Fibroblast of skin of right biceps (primary cell): ENCODE measurements around the gene SNURF.
"Not testable (repeated sequence)": the region's sequence is repeated elsewhere in the genome, so short reads cannot be mapped to it uniquely, and the experiment has no call there.

ENCODE experiments used
- DNase-seq: peaks from one replicate; pipeline ENCODE4 v3.0.0-alpha.2; 2013

Gene SNURF, protein sequence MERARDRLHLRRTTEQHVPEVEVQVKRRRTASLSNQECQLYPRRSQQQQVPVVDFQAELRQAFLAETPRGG

DNA sequence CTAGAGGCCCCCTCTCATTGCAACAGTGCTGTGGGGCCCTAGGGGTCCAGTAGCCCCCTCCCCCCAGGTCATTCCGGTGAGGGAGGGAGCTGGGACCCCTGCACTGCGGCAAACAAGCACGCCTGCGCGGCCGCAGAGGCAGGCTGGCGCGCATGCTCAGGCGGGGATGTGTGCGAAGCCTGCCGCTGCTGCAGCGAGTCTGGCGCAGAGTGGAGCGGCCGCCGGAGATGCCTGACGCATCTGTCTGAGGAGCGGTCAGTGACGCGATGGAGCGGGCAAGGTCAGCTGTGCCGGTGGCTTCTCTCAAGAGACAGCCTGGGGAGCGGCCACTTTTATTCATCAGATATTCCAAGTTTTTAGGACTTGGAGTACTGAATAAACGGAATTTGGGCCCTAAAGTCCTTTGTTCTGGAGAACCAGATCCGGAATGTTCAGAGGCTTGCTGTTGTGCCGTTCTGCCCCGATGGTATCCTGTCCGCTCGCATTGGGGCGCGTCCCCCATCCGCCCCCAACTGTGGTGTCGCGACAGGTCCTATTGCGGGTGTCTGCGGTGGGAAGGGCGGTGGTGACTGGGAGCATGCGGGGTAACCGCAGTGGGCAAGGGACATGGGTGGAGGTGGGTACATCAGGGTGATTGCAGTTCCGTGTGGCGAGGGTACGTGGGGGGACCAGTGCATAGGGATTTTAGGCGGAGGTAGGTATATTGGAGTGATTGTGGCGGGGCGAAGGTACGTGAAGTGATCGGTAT lies at the start of gene SNURF, which contains the start of gene SNRPN:
Gene SNURF, plus strand, starts transcription at position 205 of the 748 bp plus-strand sequence. Its CDS starts 62 bp downstream, at position 267.
Gene SNRPN, plus strand, starts transcription at position 205 of the 748 bp plus-strand sequence. CDS start 19,467 bp downstream, outside the sequence.
- peak; percentile 66 for DNase-seq

DNA sequence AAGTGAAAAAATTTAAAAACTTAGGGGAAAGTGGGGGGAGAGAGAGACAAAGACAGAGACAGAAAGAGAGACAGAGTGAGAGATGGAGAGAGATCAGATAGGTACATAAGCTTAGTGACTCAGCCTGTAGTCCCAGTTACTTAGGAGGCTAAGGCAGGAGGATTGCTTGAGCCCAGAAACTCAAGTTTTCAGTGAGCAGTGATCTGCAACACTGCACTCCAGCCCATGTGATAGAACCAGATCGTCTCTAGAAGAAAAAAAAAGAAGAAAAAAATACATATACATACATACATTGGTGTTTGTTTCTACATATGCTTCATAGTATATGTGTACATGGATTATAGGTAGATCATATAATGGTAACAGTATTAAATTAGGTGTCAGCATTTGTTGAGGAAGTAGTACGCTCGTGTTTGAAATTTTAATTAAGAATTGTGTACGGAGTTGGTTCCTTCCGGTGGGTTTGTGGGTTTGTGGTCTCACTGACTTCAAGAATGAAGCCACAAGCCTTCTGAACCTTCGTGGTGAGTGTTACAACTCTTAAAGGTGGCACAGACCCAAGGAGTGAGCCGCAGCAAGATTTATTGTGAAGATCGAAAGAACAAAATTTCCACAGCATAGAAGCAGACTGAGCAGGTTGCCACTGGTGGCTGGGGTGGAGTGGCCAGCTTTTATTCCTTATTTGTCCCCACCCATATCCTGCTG lies 38.3 kb upstream of the SNURF start:
- no peak for DNase-seq

DNA sequence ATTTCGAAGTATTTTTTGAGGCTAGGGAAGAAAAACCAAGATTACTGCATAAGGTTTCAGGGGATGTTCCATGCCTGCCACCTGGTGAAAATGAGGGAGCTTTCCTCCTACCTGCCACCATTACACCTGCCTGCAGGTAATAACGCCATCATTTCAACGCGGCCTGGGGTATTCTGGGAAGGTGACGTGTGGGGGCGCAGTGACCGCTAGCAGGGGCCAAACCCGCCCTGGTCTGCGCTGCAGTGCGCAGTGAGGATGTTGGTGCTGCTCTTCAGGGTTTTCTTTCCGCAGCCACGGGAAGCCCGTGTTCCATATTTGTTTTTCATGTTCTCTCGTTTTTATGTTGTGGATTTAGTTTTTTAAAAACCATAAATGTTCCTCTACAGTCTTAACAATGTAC lies 37.4 kb upstream of the SNURF start:
- no peak for DNase-seq

DNA sequence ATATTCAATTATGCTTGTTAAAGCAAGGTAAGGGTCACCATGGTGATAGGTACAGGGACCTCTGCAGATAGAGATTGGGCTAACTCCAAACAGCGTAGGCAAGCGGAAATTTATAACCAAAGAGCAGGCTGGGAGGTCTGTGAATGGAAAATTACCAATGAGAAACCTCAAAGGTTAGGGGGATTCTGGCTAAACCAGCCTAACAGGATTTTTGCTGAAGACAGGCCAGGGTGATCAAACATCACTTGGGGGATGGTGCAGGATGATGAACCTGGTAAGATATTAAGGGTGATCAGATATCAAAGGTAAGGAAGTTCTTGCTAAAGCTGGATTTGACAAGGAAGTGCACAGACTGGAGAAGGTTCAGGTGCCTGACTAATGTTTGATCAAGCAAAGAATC lies 35.3 kb upstream of the SNURF start:
- DNase-seq: no peak

DNA sequence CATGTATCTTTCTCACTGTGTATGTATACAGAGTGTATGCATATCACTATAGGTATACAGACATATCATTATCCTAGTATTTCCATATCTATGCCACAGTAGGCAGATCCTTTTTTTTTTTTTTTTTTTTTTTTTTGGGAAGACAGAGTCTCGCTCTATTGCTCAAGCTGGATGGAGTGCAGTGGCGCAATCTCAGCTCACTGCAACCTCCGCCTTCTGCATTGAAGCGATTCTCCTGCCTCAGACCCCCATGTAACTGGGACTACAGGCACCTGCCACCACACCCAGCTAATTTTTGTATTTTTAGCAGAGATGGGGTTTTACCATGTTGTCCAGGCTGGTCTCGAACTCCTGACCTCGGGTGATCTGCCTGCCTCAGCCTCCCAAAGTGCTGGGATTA lies 32.0 kb upstream of the SNURF start:
- DNase-seq: not testable (repeated sequence)

DNA sequence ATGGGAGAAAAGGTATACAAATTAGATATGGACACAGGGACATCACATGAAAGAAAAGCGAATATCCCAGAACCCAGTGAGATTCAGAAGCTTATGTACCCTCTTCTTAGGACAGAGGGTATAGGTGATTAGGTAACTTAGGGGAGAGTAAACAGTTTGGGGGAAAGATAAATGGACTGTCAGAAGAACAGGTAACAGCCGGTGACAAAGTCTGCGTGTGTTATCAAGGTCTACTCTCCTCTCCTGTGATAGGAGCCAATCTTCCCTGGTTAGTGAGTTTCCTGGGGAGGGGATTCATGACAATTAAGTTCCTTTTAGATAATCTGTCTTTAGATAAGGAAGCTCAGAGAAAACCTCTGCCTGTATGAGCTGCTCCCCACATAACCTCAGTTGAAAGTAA lies 30.6 kb upstream of the SNURF start:
- no peak for DNase-seq

DNA sequence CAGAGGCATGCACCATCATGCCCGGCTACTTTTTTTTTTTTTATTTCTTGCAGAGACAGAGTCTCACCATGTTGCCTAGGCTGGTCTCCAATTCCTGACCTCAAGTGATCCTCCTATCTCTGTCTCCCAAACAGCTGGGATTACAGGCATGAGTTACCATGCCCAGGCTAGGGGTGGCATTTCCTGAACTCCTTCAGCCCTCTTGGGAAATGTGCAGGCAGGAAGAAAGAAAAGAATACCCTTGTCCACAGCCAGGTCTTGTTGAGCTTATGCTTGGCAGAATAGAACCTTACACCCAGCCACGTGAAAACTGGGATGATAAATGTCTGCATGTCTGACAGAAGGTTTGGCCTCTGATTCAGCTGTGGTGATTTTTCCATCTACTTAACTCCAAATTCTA lies 30.2 kb upstream of the SNURF start:
- no peak for DNase-seq

DNA sequence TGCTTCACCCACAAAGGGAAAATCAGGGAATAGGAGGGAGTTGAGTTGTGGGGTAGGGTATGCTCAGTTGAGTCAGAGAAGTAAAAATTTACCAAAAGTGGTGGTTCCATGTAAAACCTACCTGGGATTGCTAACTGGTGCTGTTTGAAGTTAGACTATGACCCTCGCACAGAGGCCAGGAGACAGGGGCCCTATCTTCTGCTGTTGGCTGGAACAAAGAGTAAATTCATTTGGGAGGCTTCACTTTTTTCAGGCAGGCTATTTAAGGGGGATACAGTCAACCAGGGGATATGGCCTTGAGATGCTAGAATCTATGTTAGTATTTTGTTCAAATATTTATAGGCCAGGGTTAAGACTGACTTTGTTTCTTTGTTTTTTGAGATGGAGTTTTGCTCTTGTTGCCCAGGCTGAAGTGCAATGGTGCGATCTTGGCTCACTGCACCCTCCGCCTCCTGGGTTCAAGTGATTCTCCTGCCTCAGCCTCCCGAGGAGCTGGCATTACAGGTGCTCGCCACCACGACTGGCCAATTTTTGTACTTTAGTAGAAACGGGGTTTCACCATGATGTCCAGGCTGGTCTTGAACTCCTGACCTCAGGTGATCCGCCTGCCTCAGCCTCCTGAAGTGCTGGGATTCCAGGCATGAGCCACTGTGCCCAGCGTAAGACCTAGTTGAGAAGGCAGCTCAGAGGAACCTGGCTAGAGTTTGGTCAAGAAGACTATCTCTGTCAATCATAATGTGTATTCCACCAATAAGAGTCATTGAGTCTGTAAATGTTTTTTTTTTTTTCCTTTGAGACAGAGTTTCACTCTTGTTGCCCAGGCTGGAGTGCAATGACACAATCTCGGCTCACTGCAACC lies 22.7 kb upstream of the SNURF start:
- not testable (repeated sequence) for DNase-seq

DNA sequence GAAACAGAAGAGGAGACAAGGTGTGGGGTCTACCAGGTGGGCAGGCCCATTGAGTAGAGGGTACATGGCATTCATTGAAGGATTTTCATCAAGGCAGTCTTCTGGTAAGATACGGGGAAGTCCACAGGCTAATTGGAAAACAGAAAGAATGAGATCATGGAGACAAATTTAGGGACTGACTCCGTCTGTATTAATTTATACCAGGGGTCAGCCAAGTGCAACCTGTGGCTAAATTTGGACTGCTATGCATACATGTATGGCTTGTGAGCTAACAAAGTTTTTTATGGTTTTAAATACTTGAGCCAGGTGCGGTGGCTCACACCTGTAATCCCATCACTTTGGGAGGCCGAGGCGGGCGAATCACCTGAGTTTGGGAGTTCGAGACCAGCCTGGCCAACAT lies 21.1 kb upstream of the SNURF start:
- DNase-seq: no peak

DNA sequence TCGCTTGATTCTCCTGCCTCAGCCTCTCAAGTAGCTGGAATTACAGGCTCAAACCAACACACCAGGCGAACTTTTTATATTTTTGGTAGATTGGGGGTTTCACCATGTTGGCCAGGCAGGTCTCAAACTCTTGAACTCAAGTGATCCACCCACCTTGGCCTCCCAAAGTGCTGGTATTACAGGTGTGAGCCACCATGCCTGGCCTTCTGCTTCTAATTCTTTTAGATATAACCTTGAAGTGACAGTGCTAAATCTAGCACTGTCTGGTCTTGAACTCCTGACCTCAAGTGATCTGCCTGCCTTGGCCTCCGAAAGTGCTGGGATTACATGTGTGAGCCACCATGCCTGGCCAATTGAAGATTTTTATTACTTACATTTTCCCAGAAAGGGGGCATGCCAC lies 16.6 kb upstream of the SNURF start:
- DNase-seq: not testable (repeated sequence)

DNA sequence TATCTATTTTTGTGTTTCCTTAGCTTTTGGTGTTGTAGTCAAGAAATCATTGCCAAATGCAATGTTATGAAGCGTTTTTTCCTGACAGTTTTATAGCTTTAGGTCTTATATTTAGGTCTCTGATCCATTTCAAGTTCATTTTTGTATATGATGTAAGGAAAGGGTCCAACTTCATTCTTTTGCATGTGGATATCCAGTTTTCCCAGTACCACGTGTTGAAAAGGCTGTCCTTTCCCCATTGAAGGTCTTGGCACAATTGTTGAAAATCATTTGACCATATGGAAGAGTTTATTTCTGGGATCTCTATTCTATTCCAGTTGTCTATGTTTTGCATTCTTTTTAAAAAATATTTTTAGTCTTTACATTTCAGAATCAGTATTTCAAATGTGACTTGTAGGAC lies 14.6 kb upstream of the SNURF start:
- no peak for DNase-seq

DNA sequence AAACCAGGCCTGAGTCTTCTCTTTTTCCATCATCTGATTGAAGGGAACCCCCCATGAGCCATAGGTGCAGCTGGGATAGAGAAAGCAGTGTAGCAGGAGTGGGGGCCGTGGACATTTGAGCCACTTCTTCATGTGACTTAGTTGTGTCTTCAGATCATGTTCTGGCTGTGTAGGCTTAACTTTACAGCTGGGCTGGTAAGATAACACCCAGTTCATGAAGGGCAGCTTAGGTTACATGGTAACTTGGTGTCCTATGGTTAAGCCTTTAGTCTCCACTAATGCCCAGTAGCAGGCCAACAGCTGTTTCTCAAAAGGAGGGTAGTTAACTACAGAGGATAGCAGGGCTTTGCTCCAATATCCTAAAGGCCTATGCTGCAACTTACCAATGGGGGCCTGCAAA lies 11.4 kb upstream of the SNURF start:
- DNase-seq: no peak

DNA sequence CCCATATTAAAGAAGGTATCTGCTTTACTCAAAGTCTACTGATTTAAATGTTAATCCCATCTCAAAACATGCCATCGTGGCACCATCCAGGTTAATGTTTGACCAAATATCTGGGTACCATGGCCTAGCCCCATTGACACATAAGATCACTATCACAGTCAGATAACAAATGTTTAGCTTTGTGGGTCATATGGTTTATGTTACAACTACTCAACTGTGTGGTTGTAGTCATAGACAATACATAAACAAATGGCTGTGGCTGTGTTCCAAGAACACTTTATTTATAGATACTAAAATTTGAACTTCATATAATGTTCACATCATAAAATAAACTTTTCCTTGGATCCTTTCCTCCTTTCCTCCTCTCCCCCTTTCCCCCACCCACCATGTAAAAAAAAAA lies 9.8 kb upstream of the SNURF start:
- DNase-seq: no peak

DNA sequence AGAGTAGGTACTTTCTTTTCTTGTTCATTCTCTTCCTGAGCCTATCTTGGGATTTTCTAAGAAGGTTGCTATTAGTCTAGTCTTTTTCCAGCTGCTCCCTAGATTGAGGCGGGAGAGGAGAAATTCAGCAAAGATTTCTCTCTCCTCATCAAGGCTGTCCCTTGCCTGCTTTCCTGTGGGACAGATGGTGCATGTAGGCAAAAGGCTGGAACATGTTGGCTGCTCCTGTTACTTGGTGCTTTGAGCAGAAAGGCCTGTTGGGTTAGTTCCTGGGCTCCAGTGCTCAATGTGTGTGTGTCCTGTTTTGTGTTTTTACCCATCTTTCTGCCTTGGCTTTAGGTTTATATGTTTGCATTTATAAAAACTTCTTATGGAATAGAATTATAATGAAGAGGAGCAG lies 9.1 kb upstream of the SNURF start:
- no peak for DNase-seq

DNA sequence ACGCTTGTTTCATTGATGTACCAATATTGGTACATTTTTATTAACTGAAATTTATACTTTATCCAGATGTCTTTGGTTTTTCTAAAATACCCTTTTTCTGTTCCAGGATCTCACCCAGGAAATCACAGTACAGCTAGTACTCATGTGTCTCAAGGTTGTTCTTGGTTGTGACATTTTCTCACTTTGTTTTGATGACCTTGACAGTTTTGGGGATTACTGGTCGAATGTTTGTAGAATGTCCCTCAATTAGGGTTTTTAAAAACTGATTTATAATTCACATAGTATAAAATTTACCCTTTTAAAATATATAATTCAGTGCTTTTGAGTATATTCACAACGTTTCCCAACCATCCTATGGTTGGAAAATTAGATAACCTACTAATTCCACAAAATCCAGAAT lies 6.3 kb upstream of the SNURF start:
- no peak for DNase-seq

DNA sequence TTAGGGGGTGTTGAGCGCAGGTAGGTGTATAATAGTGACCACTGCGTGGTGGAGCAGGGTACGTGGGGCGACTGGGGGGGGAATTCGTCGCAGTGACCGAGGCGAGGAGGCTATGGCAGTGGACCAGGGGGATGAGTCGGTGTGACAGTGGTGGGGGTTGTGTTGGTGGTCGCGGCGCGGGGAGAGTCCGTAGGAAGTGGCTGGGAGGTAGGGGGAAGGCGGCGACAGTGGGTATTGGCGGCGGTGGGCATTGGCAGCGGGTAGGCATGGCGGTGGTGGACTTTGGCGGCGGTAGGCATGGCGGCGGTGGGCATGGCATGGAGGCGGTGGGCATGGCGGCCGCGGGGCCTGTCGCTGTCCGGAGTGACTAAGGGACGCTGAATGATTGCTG lies 739 bp downstream of the SNURF start:
- DNase-seq: no peak

DNA sequence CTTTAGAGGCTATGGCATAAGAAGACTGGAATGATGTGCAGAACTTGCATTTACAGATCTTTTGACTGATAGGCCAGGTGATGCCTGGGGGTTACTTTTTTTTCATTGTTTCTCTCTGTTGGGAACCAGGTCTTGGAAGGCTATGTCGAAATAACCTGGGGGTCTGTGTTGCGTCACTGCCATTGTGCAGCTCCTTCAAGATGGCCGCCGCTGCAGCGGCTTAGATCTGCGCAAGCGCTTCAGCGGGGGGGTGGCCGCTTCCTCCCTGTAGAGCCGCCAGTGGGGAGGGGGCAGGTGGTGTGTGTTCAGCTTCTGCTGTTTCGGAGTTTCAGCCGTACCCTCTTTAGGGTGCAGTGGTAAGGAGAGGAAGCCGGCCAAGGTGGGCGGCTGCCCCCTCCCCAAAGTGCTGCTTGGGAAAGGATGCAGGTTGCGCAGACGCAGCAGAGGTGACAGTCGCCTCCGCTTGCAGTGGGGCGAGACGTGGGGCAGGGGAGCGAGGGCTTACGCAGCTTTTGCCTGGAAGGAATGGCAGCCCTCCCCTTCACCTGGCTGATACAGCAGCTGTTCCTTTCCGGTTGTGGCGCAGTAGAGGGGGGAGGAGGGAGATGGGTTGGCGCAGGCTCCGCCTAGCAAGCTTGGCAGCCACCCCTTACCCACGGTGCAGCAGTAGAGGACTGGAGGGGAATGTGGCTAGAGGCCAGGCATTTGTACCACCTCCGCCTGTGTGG lies 1.5 kb downstream of the SNURF start:
- peak; percentile 69 for DNase-seq

DNA sequence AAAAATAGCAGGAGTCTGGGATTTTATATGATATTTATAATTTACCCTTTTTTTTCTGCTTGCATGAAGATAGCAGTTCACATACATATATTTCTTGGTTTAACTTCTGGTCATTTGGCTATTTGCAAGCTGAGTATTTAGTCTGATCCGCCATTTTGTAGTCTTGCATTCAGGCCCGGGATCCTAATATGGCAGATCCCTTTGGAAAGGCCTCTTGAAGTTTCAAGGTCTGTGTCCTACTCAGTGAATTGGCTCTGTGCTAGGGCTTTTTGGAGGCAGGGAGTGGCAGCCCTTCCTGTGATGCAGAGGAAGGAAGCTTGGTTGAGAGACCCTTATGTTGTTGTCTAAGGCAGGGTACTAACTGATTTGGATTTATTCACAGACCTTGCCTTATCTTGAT lies 2.9 kb downstream of the SNURF start:
- DNase-seq: no peak

DNA sequence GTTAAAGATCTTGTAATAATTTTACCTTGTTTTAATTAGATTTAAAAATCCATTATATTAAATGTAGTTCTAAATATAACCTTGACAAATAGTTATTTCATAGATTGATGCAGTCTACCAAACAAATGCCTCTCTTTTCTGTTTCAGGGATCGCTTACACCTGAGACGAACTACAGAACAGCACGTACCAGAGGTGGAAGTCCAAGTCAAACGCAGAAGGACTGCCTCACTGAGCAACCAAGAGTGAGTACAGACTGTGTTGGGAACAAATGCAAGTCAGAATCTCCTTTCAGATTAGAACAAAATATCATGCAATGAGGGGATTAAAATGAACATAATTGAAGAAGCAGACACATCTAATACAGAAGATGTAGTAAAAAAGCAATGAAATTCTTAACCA lies 7.2 kb downstream of the SNURF start:
- DNase-seq: no peak

DNA sequence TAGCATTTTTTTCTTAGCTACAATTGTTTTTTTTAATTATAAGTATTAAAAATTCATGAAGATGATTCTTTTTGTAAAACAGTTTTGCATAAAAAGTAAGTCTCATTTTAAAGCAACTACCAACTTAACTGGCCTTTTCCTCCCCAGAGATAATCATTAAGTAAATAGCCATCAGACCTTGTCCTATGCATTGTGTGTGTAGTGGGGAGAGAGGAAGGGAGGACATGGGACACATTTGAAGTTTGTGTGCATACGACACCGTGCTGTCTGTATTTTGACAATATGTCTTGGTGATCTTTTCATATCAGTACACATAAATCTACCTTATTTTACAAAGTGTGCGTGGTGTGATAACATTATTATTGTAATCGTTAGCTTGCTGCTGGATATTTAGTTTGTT lies 8.1 kb downstream of the SNURF start:
- DNase-seq: no peak

DNA sequence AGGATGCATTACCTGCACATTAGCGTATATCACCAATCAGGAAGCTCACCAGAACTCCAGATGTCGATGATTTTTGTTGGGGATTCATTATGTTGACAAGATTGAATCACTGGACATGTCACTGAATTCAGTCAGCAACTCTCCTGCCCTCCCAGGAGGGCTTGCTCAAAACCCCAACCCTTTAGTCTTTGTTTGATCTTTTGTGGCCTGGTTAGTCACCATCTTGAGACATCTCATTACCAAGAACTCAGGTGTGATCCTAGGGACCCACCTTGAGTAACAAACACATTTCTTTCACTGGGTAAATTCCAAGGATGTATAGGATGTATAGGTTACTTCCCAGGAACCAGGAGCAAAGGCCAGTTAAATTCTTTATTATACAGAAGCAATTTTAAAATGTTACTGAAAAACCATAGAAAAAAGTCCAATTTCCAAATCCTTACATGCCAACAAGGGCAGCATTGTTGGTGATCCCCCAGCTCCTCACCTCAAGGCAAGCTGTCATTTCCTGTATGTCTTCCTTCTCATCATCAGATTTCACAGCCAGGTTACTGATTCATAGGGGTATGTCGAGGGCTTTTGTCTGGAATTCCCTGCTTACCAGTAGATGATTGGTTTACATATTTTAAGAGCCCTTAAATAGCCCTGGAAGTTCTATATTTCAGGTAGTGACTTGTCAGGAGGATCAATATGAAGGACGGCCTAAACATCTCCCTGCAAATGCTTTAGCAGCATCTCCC lies 11.7 kb downstream of the SNURF start:
- no peak for DNase-seq

DNA sequence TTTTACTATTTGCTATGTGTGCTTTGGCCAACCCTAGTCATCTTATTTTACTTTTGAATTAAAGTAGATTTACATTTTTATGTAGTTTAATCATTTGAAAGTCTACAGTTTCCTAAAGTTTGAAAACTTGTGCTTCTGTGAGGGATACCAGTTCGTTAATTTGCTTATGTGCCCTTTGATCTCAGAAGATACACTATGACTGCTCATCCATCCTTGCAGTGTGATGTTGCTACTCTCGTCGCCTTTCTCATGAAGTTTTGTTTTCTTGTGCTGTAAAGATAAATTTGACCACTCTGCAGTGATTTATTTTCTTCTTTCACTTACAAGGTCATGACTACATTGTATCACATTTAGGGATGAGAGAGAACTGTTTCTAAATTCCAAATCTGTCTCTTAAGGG lies 16.3 kb downstream of the SNURF start:
- no peak for DNase-seq
